Keratinocyte (primary cell): ENCODE measurements around the gene TMEM100. TPM values are rescaled to one million over a fixed set of nuclear protein-coding genes. Genes with fewer than 3 reads are reported as not detected.

ENCODE experiments used
- DNase-seq: peaks from one replicate; pipeline ENCODE4 v3.0.0-alpha.2; 2011; ENCODE audit warnings: low read depth, missing footprints, low spot score
- FAIRE-seq: peaks from 2 replicates; lab custom pipeline; 2011; peaks lifted over from hg19 to GRCh38; lab: Jason Lieb, UNC
- H2AFZ ChIP-seq: 2 replicates; pipeline ENCODE4 v1.6.0; 2012; ENCODE audit warnings: low read length, control low read depth, inconsistent platforms; ENCODE audit not compliant: control insufficient read depth
- H3K27ac ChIP-seq: 2 replicates; pipeline ENCODE4 v1.5.1; 2011; ENCODE audit warnings: low read length; ENCODE audit not compliant: control insufficient read depth, insufficient read depth
- H3K27me3 ChIP-seq: 3 replicates; pipeline ENCODE4 v1.6.0; 2011; ENCODE audit warnings: low read length; ENCODE audit not compliant: control insufficient read depth, insufficient read depth; ENCODE audit errors: extremely low read depth
- H3K36me3 ChIP-seq, 2 experiments: 2 replicates in 1 of 2; 3 replicates in 1 of 2; pipeline ENCODE4 v1.5.1; 2011; ENCODE audit warnings: low read length in 2 of 2, mild to moderate bottlenecking in 1 of 2; ENCODE audit not compliant: control insufficient read depth in 2 of 2, insufficient read depth in 2 of 2; ENCODE audit errors: extremely low read depth in 1 of 2
- H3K4me1 ChIP-seq: 3 replicates; pipeline ENCODE4 v1.5.1; 2011; ENCODE audit warnings: low read length; ENCODE audit not compliant: control insufficient read depth, insufficient read depth; ENCODE audit errors: extremely low read depth
- H3K4me2 ChIP-seq: 3 replicates; pipeline ENCODE4 v1.6.0; 2011; ENCODE audit warnings: low read depth, low read length; ENCODE audit not compliant: control insufficient read depth, insufficient read depth; ENCODE audit errors: extremely low read depth
- H3K4me3 ChIP-seq, 3 experiments: fragments of 200-600 bp in 1 of 3; sonication (generic) in 1 of 3; 2 replicates in 2 of 3; 3 replicates in 1 of 3; pipeline ENCODE4 v1.5.1; 2011 to 2016; ENCODE audit warnings: low read length in 3 of 3, mild to moderate bottlenecking in 3 of 3, control low read depth in 2 of 3, inconsistent platforms in 1 of 3, low read depth in 1 of 3, mixed read lengths in 1 of 3, mixed run types in 1 of 3, moderate library complexity in 1 of 3; ENCODE audit not compliant: control insufficient read depth in 2 of 3, insufficient read depth in 2 of 3; ENCODE audit errors: extremely low read depth in 1 of 3
- H3K79me2 ChIP-seq: 2 replicates; pipeline ENCODE4 v1.6.0; 2012; ENCODE audit warnings: low read length; ENCODE audit not compliant: control insufficient read depth, insufficient read depth
- H3K9ac ChIP-seq: 3 replicates; pipeline ENCODE4 v1.6.0; 2011; ENCODE audit warnings: low read length; ENCODE audit not compliant: control insufficient read depth, insufficient read depth; ENCODE audit errors: extremely low read depth
- H3K9me1 ChIP-seq: 3 replicates; pipeline ENCODE4 v1.6.0; 2011; ENCODE audit warnings: low read length; ENCODE audit not compliant: control insufficient read depth, insufficient read depth; ENCODE audit errors: extremely low read depth
- H3K9me3 ChIP-seq: 2 replicates; pipeline ENCODE4 v1.5.1; 2012; ENCODE audit warnings: low read depth, low read length; ENCODE audit not compliant: control insufficient read depth
- H4K20me1 ChIP-seq: 3 replicates; pipeline ENCODE4 v1.6.0; 2011; ENCODE audit warnings: low read length; ENCODE audit not compliant: control insufficient read depth, insufficient read depth; ENCODE audit errors: extremely low read depth
- EZH2 ChIP-seq: IDR thresholded peaks from one replicate; pipeline ENCODE4 v1.6.1; 2012; ENCODE audit warnings: inconsistent platforms, mild to moderate bottlenecking, low read length, moderate library complexity
- dilution Hi-C: fragments of 300-500 bp; cut with MboI; formaldehyde crosslinking; loops from one replicate; pipeline ENCODE4 v1.7.0; 2020; ENCODE audit warnings: low sequenced_read_pairs; ENCODE audit not compliant: extremely low pct_ligation_motif_present
- polyA plus RNA-seq, 5 experiments: library from polyadenylated mRNA; depleted of rRNA in 3 of 5; stranded (reverse) in 3 of 5; stranded (forward) in 1 of 5; unstranded in 1 of 5; fragments of >200 nt; gene quantifications; 1 replicate in 1 of 5; 2 replicates in 3 of 5; 3 replicates in 1 of 5; pipeline versions ENCODE4 v1.2.1 to v1.2.3, GENCODE V29; 2011 to 2012; ENCODE audit warnings: missing spikeins in 2 of 5, low read depth in 1 of 5, low replicate concordance in 1 of 5
- TF ChIP-seq, protein P1 (sequence below), 3 experiments: IDR thresholded peaks in 1 of 3; conservative IDR thresholded peaks in 1 of 3; optimal IDR thresholded peaks in 1 of 3; 2 replicates in 2 of 3; 3 replicates in 1 of 3; pipeline versions ENCODE3 to v1.5.1; 2011; ENCODE audit warnings: low read length in 3 of 3, mild to moderate bottlenecking in 3 of 3, moderate library complexity in 2 of 3, control low read depth in 1 of 3, inconsistent platforms in 1 of 3; ENCODE audit not compliant: insufficient read depth in 2 of 3; ENCODE audit errors: extremely low read depth in 1 of 3

TMEM100 gene
- polyA plus RNA-seq, 1 donor (not counting 4 experiments of a cell fraction or from before 2014, with no cell fraction given) = 0.18 TPM

DNA sequence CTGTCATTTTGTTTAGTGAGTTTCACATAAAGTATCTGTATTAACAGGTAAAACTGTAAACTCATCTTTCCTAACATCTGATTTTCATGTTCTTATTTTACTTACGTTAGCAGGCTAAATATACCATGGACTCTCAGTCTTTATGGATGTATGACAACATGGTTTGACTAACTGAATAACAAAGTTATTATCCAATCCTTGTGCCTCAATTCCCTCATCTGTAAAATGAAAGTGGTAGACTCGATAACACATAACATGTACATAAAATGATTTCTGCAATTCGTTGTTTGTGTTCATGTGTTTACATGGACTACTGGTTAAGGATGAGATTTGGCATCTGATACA, 18.7 kb upstream of the TMEM100 start:
- Histone ChIP-seq H3K9me3 (no peaks in the 10 kb centered on the region), H4K20me1 (no peaks in the 10 kb centered on the region), H3K9ac (no peak overlapping the region), H3K4me1 (peaks cover 11% of the 10 kb centered on the region), H3K27ac (no peak overlapping the region), H3K27me3 (no peaks in the 10 kb centered on the region), H3K4me2 (no peak overlapping the region), H3K36me3 (no peaks in the 10 kb centered on the region), H3K79me2 (no peaks in the 10 kb centered on the region), H3K4me3 (no peak overlapping the region), H2AFZ (no peak overlapping the region), H3K9me1 (no peaks in the 10 kb centered on the region)
- dilution Hi-C loops = no loop called here
- TF ChIP-seq, protein P1, sequence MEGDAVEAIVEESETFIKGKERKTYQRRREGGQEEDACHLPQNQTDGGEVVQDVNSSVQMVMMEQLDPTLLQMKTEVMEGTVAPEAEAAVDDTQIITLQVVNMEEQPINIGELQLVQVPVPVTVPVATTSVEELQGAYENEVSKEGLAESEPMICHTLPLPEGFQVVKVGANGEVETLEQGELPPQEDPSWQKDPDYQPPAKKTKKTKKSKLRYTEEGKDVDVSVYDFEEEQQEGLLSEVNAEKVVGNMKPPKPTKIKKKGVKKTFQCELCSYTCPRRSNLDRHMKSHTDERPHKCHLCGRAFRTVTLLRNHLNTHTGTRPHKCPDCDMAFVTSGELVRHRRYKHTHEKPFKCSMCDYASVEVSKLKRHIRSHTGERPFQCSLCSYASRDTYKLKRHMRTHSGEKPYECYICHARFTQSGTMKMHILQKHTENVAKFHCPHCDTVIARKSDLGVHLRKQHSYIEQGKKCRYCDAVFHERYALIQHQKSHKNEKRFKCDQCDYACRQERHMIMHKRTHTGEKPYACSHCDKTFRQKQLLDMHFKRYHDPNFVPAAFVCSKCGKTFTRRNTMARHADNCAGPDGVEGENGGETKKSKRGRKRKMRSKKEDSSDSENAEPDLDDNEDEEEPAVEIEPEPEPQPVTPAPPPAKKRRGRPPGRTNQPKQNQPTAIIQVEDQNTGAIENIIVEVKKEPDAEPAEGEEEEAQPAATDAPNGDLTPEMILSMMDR (optimal IDR thresholded peaks at IDR 0.05 in 1 of 3, IDR thresholded peaks at IDR 0.05 in 1 of 3, conservative IDR thresholded peaks at IDR 0.05 in 1 of 3; ENCODE audit: extremely low read depth in 1 of 3, insufficient read depth in 2 of 3, low read length in 3 of 3) = no peak
- TF ChIP-seq EZH2 = no peak
- FAIRE-seq = no peak
- DNase-seq = no peak

DNA sequence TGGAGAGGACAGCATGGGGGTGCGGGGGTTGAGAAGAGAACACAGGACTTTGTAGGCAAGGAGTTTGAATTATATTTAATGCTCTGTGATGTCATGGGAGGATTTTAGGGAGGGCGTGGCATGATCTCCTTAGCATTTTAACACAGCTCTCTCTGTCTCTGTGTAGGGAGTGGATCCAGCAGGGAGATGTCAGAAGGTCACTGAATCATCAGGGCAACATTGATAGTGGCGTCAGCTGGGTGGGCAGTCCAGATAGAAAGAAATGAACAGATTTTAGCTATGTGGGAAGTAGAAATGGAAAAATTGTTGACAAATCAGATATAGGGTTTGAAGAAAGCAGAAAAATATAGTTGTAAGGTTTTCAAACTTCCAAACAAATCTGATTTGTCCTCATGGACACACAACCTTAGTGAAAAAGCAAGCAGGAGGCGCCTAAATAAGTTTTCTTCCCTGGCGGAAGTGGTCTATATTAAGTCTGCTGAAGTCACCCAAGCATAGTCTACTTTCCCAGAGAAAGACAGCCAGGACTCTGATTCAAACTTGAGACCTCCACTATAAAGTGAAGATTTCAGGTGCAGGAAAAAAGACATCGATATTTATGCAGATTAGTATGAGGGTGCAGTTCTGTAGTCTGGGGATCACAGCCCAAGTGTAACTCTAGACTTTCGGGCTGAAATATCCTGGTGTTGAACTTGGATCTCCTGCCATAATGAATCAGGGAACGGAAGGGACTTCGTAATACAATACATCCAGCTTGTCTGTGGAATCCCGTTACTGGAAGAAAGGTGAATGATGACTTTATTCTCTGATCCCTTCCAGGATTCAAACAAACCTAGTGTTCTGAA, 18.1 kb upstream of the TMEM100 start:
- FAIRE-seq = no peak
- no peaks in the 10 kb centered on the region for H3K9me3 ChIP-seq
- TF ChIP-seq, protein P1 (optimal IDR thresholded peaks at IDR 0.05 in 1 of 3, IDR thresholded peaks at IDR 0.05 in 1 of 3, conservative IDR thresholded peaks at IDR 0.05 in 1 of 3; ENCODE audit: extremely low read depth in 1 of 3, insufficient read depth in 2 of 3, low read length in 3 of 3) = no peak
- no peak for TF ChIP-seq EZH2
- H3K79me2 ChIP-seq = no peaks in the 10 kb centered on the region
- no peaks in the 10 kb centered on the region for H4K20me1 ChIP-seq
- no peak overlapping the region for H3K4me3 ChIP-seq
- H3K9me1 ChIP-seq = no peaks in the 10 kb centered on the region
- H3K36me3 ChIP-seq = no peaks in the 10 kb centered on the region
- H2AFZ ChIP-seq = no peak overlapping the region
- H3K27me3 ChIP-seq = no peaks in the 10 kb centered on the region
- dilution Hi-C loops = no loop called here
- H3K4me2 ChIP-seq = no peak overlapping the region
- H3K9ac ChIP-seq = no peak overlapping the region
- peaks cover 11% of the 10 kb centered on the region for H3K4me1 ChIP-seq
- no peak for DNase-seq
- no peak overlapping the region for H3K27ac ChIP-seq
